ENCODE measurements around the gene TCF12.

The TCF12 gene

DNA sequence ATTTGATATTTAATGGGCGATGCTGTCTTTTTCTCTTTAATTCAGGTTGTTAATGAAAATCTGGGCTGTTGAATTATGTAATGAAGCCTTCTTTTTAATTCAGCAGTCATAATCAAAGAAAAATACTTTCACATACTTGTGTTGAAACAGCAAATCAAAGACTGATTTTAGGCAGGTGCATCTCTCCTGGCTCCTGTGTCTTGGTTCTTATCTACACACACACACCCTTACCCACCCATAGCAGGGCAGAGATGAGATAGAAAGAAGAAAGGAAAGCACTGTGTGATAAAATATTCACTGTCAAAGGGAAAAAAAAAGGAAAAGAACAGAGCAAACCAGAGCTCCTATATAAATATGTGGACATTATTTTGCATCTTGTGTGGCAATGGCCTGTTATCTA lies 327.3 kb downstream of the TCF12 start:
- TF ChIP-seq, protein P1, sequence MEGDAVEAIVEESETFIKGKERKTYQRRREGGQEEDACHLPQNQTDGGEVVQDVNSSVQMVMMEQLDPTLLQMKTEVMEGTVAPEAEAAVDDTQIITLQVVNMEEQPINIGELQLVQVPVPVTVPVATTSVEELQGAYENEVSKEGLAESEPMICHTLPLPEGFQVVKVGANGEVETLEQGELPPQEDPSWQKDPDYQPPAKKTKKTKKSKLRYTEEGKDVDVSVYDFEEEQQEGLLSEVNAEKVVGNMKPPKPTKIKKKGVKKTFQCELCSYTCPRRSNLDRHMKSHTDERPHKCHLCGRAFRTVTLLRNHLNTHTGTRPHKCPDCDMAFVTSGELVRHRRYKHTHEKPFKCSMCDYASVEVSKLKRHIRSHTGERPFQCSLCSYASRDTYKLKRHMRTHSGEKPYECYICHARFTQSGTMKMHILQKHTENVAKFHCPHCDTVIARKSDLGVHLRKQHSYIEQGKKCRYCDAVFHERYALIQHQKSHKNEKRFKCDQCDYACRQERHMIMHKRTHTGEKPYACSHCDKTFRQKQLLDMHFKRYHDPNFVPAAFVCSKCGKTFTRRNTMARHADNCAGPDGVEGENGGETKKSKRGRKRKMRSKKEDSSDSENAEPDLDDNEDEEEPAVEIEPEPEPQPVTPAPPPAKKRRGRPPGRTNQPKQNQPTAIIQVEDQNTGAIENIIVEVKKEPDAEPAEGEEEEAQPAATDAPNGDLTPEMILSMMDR (IDR thresholded peaks at IDR 0.05; ENCODE audit: borderline replicate concordance, control extremely low read depth, extremely low read depth, insufficient read depth, missing control alignments) = no peak
- no peak for DNase-seq (ENCODE audit: low spot score)
- in situ Hi-C loops (cut with MboI; ENCODE audit: low sequenced_read_pairs, unreplicated experiment) = no loop called here

DNA sequence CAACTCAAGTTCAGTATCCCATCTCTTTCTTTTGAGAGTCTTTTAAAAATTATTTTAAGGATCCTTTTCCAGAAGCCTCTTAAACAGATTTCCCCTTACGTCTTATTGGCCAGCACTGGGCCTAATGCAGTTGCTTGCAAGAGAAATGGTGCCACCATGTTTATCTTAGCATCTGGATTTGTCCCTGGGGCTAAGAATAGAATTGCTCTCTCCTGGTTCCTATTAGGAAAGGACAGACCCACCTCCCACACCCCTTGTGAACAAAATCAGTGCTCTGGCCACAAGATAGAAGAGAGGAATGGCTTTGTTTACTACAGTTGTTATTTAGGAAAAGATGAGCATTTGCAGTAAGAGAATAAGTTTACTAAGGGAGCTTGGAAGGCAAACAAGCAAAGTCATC lies 329.6 kb downstream of the TCF12 start:
- in situ Hi-C loops (cut with MboI; ENCODE audit: low sequenced_read_pairs, unreplicated experiment) = no loop called here
- TF ChIP-seq, protein P1 (IDR thresholded peaks at IDR 0.05; ENCODE audit: borderline replicate concordance, control extremely low read depth, extremely low read depth, insufficient read depth, missing control alignments) = no peak
- DNase-seq (ENCODE audit: low spot score) = no peak

DNA sequence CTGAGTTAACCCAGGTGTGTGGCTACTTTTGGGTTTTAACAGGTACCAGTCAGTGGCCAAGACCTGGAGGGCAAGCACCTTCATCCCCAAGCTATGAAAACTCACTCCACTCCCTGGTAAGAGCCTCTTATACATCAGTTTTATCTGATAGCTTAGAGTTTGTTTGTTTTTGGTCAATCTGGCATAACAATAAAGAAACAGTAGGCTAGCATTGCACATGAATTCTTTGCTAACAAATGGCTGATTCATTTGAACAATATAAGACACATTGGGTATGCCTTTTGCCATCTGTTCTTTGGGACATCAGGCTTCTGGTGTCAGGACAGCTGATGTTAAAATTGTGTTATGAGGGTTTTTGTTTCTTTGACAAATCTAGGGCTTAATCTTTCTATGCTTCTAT lies 332.9 kb downstream of the TCF12 start:
- TF ChIP-seq, protein P1 (IDR thresholded peaks at IDR 0.05; ENCODE audit: borderline replicate concordance, control extremely low read depth, extremely low read depth, insufficient read depth, missing control alignments) = no peak
- in situ Hi-C loops (cut with MboI; ENCODE audit: low sequenced_read_pairs, unreplicated experiment) = no loop called here
- no peak for DNase-seq (ENCODE audit: low spot score)

DNA sequence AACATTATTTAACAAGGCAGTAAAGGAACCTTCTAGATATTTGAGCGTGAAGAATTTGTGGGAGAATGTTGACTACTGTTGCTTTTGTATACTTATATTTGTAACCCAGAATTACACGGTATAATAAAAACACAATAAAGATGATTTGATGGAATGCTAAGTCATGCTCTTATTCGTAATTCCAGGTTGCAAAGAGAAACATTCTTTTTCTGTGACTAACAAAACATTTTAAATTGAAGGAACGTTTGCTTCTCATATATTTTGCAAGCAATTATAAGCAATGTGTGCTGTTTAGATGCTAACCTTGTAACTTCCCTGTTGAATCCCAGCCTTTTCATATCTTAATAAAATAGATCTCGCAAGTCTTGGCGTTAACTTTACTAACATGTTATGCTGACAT lies 333.5 kb downstream of the TCF12 start:
- in situ Hi-C loops (cut with MboI; ENCODE audit: low sequenced_read_pairs, unreplicated experiment) = no loop called here
- TF ChIP-seq, protein P1 (IDR thresholded peaks at IDR 0.05; ENCODE audit: borderline replicate concordance, control extremely low read depth, extremely low read depth, insufficient read depth, missing control alignments) = no peak
- DNase-seq (ENCODE audit: low spot score) = no peak

DNA sequence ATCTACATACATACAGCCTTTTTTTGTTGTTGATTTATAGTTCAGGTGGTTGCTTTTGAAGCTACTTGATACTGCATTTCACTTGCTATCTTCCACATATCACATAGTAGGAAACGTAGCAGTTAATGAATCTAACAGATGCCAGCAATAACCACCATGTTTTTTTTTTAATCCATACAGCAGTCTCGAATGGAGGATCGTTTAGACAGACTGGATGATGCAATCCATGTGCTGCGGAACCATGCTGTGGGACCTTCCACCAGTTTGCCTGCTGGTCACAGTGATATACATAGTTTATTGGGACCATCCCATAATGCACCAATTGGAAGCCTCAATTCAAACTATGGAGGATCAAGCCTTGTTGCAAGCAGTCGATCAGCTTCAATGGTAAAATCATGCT lies 334.6 kb downstream of the TCF12 start:
- no peak for DNase-seq (ENCODE audit: low spot score)
- TF ChIP-seq, protein P1 (IDR thresholded peaks at IDR 0.05; ENCODE audit: borderline replicate concordance, control extremely low read depth, extremely low read depth, insufficient read depth, missing control alignments) = no peak
- in situ Hi-C loops (cut with MboI; ENCODE audit: low sequenced_read_pairs, unreplicated experiment) = no loop called here

DNA sequence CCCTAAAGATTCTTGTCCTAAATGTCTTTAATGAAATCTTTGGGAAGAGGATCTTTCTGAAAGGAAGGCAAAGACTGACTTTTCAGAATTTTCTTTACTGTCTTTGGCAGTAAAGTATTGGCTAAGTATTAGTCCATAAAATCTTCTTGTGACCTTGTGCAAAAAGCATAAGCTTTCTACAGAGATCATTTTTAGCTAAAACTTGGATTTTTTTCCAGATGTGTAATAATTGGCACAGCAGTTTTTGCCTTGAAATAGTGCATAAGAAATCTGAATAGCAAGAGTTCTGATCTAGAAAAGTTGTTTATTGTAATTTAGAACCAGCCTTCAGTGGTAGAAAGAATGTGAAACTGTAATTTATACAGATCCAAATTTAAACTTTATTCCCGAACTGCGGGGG lies 335.1 kb downstream of the TCF12 start:
- TF ChIP-seq, protein P1 (IDR thresholded peaks at IDR 0.05; ENCODE audit: borderline replicate concordance, control extremely low read depth, extremely low read depth, insufficient read depth, missing control alignments) = no peak
- no peak for DNase-seq (ENCODE audit: low spot score)
- in situ Hi-C loops (cut with MboI; ENCODE audit: low sequenced_read_pairs, unreplicated experiment) = no loop called here
